Astrocyte of the hippocampus (primary cell): ENCODE data around the gene RBM47.

ENCODE experiments used
- DNase-seq: peaks from one replicate; pipeline ENCODE4 v3.0.0; 2011; ENCODE audit warnings: low read depth, low spot score

The RBM47 gene

GRCh38 chr4:40623707-40624106 lies 6.0 kb downstream of the RBM47 start:
- DNase-seq, result no peak

GRCh38 chr4:40622913-40623312 lies 6.8 kb downstream of the RBM47 start:
- no peak for DNase-seq

DNA sequence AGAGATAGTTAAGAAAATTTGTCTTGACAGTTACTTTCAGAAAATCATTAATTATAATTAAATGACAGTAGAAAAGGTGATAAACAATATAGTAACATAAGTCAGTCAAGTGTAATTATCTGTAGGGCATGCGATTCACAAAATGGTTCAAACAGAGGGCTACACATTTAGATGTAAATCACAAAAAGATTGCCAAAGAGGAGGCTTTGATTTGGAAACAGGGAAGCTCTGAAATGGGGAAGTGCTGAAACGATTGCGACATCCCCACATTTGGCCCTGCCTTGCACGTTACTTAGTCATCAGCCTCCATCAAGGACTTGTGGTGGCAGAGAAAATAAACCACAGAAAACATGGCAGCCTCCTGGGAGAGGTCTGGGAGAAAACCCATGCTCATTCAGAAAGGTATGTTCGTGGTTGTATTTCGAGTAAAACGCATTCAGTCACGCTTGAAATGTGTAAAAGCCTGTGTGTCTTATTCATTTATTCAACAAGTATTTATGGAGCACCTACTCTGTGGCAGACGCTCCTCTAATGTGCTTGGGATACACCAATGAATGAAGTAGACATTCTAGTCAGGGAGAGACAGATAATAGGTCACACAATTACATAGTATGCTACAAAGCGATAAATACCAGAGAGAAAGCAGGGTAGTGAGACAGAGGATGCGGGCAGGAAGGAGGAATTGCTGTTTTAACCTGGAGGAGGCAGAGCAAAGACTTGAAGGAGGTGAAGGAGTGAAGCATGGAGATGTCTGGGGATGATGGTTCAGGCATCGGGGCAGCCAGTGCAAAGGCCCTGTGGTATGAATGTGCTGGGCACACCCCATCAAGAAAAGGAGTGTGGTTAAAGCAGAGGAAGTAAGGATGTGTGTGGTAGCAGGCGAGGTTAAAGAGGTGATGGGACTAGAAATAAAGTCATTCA lies 7.8 kb downstream of the RBM47 start:
- peak; percentile 97 for DNase-seq

DNA sequence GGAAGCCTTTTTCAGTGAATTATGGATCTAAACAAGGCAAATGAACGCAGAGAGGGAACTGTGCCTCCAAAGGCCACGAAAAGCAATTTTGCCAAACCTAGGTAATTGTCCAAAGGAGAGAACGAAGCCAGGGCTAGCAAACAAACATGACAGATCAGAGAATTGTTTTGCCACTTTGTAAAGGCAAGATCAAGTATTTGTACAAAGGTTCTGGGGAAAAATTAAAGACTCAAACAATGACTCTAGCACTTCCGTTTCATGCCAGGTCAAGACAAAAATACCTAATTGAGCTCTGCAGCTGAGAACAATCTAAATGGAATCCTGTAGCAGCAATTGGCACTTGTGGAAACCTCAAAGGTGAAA lies 8.5 kb downstream of the RBM47 start:
- peak; percentile 35 for DNase-seq

DNA sequence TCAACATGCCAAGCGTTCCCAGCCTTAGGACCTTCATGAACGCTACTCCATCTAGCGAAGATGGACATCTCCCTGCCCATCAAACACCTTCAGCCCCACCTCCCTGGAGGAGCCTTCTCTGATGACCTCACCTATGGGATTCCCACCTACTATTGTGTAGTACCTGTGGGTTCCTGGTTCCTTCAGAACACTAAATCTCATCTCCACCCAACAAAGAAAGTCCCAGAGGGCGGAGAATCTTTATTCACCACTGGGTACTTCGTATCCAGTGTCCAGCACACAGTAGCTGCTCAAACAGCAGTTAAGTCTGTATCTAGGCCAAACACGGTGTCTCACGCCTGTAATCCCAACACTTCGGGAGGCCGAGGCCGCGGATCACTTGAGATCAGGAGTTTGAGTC lies 10.1 kb downstream of the RBM47 start:
- no peak for DNase-seq

- no peak for DNase-seq
Measured at GRCh38 chr4:40617872-40618271, 11.8 kb downstream of the RBM47 start.

DNA sequence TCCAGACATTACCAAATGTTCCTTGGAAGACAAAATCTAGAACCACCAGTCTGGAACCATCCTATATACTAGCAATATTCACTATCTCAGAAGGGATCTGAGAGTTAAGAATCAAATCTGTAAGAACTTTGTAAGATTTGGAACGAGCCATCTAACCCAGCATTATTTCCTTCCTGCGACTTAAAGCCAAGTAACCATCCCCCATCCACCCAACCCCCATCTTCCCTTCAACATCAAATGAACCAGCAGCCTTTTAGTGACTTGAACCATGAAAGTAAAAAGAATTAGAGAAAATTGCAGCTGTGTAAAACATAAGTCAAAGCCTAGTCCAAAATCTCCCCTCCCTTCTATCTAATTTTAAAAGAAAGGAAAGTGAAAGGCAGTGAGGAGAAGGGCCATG lies 15.6 kb downstream of the RBM47 start:
- no peak for DNase-seq

DNA sequence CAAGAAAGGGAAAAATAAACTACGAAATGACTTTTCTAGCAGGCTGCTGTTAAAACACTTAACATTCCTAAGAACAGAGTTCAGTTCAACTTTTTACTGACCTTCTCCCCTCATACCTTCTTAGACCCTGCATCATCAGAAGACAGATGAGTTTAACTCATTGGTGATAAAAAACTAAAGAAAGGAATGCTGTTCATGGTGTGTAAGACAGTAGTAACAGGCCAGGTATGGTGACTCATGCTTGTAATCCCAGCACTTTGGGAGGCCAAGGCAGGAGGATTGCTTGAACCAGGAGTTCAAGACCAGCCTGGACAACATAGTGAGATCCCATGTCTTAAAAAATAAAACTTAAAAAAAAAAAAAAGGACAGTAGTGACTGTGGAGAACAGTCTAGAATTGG lies 16.2 kb downstream of the RBM47 start:
- DNase-seq, result peak; percentile 22

DNA sequence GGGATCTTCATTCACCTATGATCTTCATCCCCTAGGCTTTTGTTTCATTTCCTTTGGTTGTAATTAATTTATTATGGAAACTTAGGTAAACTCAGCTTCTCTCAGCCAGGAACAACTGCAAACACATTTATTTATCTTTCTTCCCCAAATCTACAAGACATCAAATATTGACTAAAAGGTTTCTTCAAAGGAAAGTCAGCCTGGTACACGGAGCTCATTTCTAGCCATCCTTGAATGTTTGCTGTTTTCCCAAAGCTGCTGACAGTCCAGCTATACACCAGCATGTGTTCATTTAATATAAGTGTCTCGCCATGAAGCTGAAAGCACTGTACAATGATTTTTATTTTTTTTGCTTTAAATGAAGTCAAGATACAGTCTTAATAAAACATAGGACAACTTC lies 16.8 kb downstream of the RBM47 start:
- no peak for DNase-seq

DNA sequence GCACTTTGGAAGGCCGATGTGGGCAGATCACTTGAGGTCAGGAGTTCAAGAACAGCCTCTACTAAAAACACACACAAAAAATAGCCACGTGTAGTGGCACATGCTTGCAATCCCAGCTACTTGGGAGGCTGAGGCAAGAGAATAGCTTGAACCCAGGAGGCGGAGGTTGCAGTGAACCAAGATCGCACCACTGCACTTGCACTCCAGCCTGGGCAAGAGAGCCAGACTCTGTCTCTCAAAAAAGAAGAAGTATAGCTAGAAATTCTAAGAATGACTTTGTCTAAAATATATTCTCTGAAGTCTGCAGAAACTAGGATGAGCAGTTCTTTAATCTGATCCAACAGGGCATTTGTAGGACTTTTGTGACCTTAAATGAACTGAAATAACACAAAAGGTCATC lies 17.4 kb downstream of the RBM47 start:
- no peak for DNase-seq

GRCh38 chr4:40608628-40609027 lies 21.0 kb downstream of the RBM47 start:
- DNase-seq, result no peak

GRCh38 chr4:40607221-40607620 lies 22.4 kb downstream of the RBM47 start:
- no peak for DNase-seq

DNA sequence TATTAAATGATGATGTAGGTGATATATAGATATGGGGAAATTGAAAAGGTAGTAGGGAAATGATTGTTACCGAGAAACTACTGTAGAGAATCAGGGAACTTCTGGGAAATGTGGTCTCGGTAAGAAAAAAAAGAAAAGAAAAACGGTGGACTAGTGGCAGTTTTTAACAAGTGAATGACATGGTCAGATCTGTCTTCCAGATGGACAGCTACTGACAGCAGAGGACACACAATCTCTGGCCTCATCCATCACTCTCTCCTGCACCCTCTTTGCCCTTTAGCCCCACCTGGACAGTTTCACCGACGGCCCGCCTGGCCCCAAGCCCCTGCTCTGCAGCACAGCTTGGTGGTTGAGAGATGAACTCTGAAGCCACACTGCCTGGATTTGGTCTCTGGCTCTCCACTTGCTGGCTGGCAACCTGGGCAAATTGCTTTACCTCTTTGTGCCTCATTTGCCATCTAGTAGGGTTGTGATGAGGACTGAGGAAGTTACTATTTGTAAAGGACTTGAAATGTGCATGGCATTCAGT lies 23.4 kb downstream of the RBM47 start:
- DNase-seq, result no peak

- DNase-seq, result no peak
Measured at GRCh38 chr4:40603281-40603680, 26.4 kb downstream of the RBM47 start.

DNA sequence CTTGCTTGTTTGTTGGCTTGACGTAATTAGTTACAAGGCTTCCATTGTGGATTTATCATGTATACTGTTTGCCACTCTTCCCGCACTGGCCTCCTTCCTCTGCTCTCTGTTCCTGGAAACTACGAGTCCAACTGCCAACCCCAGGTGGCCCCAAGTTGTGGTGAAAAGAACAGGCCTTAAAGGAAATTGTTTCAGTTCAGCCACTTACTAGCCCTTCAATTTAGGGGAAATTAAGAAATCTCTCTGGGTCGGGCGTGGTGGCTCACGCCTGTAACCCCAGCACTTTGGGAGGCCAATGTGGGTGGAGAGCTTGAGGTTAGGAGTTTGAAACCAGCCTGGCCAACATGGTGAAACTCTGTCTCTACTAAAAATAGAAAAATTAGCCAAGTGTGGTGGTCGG lies 28.0 kb downstream of the RBM47 start:
- DNase-seq, result no peak

GRCh38 chr4:40600850-40601249 lies 28.8 kb downstream of the RBM47 start:
- DNase-seq, result no peak

GRCh38 chr4:40599431-40599830 lies 30.2 kb downstream of the RBM47 start:
- no peak for DNase-seq

- DNase-seq, result no peak
Measured at GRCh38 chr4:40596522-40596921, 33.1 kb downstream of the RBM47 start.

DNA sequence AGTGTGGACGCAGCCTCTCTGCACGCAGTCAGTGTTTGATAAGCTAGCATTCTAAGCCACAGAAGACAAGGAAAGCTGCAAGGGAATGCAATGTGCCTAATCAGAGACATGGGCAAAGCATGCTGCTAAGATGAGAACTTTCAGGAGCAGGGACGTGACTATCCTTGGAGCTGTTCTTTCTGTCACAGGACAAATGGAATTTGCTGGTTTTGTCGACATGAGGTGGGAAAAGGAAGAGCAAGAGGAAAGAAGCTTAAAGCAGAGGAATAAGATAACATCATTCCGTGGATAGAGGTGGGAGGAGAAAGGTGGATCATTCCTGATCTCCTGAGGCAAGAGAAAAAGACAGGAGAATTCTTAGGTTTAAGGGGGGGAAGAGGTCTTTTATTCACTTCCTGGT lies 33.7 kb downstream of the RBM47 start:
- no peak for DNase-seq

DNA sequence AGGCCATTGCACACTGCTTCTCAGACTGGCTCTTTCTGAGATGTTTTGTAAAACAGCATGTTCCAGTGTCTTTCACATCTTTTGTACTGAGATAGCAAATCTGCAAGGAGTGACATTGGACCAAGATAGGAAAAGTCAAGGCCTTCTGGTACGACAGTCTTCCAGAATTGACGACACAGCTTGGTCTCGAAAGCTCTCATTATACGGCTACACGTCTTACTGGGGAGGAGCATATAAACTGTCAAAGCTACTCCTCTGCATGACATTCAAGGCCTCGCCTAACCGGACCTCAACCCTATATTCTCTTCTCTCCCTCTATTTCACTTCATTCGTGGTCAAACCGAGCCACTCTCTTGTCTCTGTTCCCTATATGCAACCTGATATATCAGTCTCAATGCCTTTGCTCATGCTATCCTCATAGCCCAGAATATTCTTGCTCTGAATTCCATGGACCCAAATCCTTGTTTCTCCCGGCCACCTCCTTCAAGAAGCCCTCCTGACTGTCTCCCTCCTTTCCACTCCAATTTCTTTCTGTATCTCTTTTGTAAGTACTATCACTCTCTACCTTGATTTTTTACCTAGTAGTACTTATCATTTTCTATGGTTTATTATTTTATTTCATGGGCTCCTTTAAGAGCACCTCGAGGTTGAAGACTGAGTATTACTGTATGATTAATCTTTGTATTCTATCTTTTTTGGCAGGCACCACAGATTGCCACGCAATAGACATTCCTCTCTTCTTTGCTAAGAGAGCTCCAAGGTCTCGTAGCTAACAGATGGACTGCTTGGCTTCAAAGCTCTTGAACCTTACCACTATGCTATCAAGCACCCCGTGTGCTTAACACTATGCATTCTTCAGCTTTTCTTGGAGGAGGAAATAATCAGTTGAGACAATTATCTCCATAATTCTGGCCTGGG lies 35.1 kb downstream of the RBM47 start:
- peak; percentile 26 for DNase-seq

- no peak for DNase-seq
Measured at GRCh38 chr4:40592034-40592433, 37.6 kb downstream of the RBM47 start.

DNA sequence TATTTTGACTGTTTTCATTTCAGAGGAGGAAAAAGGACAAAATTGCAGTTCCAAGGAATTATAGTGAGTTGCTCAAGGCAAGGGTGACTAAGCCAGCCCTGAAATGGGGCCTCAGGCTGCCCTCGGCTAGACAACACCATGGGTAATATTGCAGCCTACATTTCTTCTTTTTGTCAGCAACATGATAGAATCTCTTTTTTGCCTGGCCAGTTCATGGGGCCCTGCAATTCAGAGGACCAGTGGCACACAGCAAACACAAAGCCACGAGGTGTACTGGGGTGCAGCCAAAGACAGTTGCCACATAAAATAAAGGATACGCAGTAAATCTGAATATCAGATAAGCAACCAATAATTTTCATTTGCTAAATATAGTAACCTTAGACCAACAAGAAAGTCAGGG lies 41.8 kb downstream of the RBM47 start:
- peak; percentile 39 for DNase-seq
